ENCODE data around the gene ARHGAP32.

ARHGAP32 gene

DNA sequence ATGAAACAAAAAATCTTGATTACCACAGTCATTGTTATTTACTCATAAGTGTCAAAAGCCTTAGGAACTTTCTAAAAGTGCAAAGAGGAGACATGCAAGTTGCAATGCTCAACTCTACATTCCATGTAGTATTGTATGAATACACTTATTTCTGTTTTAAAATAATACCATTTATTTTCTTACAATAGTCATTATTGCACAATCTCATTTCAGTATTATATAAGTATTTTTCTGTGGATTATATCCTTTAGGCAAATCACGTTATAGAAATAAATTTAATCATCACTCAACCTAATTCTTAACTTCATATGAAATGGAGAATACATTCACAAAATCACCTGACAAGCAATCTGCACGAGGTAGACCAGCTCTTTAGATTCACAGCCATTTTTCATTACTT is 98.8 kb downstream of the ARHGAP32 start:
- no peak for DNase-seq (ENCODE audit: low read depth)
- H3K4me3 ChIP-seq (ENCODE audit: low read depth, low read length) = no peak overlapping the region
- TF ChIP-seq, protein P1, sequence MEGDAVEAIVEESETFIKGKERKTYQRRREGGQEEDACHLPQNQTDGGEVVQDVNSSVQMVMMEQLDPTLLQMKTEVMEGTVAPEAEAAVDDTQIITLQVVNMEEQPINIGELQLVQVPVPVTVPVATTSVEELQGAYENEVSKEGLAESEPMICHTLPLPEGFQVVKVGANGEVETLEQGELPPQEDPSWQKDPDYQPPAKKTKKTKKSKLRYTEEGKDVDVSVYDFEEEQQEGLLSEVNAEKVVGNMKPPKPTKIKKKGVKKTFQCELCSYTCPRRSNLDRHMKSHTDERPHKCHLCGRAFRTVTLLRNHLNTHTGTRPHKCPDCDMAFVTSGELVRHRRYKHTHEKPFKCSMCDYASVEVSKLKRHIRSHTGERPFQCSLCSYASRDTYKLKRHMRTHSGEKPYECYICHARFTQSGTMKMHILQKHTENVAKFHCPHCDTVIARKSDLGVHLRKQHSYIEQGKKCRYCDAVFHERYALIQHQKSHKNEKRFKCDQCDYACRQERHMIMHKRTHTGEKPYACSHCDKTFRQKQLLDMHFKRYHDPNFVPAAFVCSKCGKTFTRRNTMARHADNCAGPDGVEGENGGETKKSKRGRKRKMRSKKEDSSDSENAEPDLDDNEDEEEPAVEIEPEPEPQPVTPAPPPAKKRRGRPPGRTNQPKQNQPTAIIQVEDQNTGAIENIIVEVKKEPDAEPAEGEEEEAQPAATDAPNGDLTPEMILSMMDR (IDR thresholded peaks at IDR 0.05; ENCODE audit: low read depth, low read length, missing control alignments) = no peak

DNA sequence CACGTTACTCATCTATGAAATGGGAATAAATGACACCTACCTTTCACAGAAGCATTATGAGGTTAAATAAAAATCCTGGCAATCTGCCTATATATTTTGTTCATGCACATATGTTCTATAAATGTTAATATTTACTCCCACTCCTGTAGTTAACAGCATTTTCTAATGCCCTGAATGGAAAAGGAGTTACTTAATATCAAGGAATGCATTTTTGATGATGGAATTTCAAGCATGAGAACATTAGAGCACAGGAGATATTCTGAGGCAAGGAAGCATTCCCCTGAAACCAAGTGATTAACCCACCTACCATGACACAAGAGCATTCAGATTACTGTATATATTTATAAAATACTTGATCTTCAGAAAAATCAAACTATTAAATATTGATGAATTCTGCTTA is 102.1 kb downstream of the ARHGAP32 start:
- no peak for DNase-seq (ENCODE audit: low read depth)
- TF ChIP-seq, protein P1 (IDR thresholded peaks at IDR 0.05; ENCODE audit: low read depth, low read length, missing control alignments) = no peak
- no peak overlapping the region for H3K4me3 ChIP-seq (ENCODE audit: low read depth, low read length)

GRCh38 chr11:129089279-129089678 is 102.8 kb downstream of the ARHGAP32 start:
- no peak for DNase-seq (ENCODE audit: low read depth)
- no peak overlapping the region for H3K4me3 ChIP-seq (ENCODE audit: low read depth, low read length)
- TF ChIP-seq, protein P1 (IDR thresholded peaks at IDR 0.05; ENCODE audit: low read depth, low read length, missing control alignments) = no peak

DNA sequence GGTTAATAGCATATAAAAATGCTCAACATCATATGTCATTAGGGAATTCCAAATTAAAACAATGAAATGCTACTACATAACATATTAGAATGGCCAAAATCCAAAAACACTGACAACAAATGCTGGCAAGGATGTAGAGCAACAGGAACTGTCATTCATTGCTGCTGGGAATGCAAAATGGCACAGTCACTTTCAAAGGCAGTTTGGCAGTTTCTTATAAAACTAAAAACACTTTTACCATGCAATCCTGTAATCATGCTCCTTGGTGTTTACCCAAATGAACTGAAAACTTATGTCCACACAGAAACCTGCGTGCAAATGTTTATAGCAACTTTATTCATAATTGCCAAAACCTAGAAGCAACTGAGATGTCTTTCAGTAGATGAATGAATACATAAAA is 105.1 kb downstream of the ARHGAP32 start:
- H3K4me3 ChIP-seq (ENCODE audit: low read depth, low read length) = no peak overlapping the region
- TF ChIP-seq, protein P1 (IDR thresholded peaks at IDR 0.05; ENCODE audit: low read depth, low read length, missing control alignments) = no peak
- no peak for DNase-seq (ENCODE audit: low read depth)

- TF ChIP-seq, protein P1 (IDR thresholded peaks at IDR 0.05; ENCODE audit: low read depth, low read length, missing control alignments) = no peak
- no peak for DNase-seq (ENCODE audit: low read depth)
- H3K4me3 ChIP-seq (ENCODE audit: low read depth, low read length) = no peak overlapping the region
Measured at GRCh38 chr11:129077191-129077590, 114.9 kb downstream of the ARHGAP32 start.

GRCh38 chr11:129075757-129076156 is 116.4 kb downstream of the ARHGAP32 start:
- no peak for DNase-seq (ENCODE audit: low read depth)
- no peak overlapping the region for H3K4me3 ChIP-seq (ENCODE audit: low read depth, low read length)
- TF ChIP-seq, protein P1 (IDR thresholded peaks at IDR 0.05; ENCODE audit: low read depth, low read length, missing control alignments) = no peak

DNA sequence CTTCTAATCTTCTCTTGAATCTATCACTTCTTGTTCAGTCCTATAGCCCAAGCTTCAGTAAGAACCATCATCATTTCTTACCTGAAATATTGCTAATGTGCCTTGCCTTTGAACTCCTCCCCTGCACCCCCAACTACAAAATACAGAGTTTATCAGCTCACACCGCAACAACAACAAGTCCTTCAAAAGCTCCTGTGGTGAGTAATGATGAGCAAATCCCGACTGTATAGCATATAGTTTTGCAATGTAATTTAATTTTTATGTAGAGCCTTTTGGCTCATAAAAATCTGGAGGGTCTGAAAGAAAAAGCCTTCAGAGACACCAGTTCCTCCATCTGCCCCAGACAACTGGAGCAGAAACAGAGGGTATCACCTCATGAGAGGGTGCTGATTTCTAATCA is 124.7 kb downstream of the ARHGAP32 start:
- no peak for DNase-seq (ENCODE audit: low read depth)
- TF ChIP-seq, protein P1 (IDR thresholded peaks at IDR 0.05; ENCODE audit: low read depth, low read length, missing control alignments) = no peak
- no peak overlapping the region for H3K4me3 ChIP-seq (ENCODE audit: low read depth, low read length)

Data from GM12864 (cell line).